AG09309 (cell line): ENCODE data around the gene NIP7.
"Not testable (repeated sequence)": the region's sequence is repeated elsewhere in the genome, so short reads cannot be mapped to it uniquely, and the experiment has no call there.

Experiments
- DNase-seq: peaks from one replicate; pipeline ENCODE4 v3.0.0-alpha.2; 2010; ENCODE audit warnings: low read depth
- H3K4me3 ChIP-seq: 2 replicates; pipeline ENCODE4 v1.5.1; 2011; ENCODE audit warnings: mild to moderate bottlenecking, low read depth, low read length, moderate library complexity; ENCODE audit not compliant: control insufficient read depth
- CTCF ChIP-seq: IDR thresholded peaks from 2 replicates; pipeline ENCODE4 v1.5.1; 2011; ENCODE audit warnings: mild to moderate bottlenecking, low read depth, low read length, inconsistent platforms; ENCODE audit not compliant: insufficient read depth, control insufficient read depth; ENCODE audit errors: missing control alignments

NIP7 gene

GRCh38 chr16:69339289-69340094 lies at the start of gene NIP7, which contains the start of gene COG8:
NIP7 (plus strand) TSS chr16:69339772; CDS start chr16:69339830, 58 bp downstream.
COG8 (minus strand) TSS chr16:69339564; CDS start chr16:69339552, 12 bp downstream.
- peak within 1 kb of the TSS; percentile 86 for H3K4me3 ChIP-seq
- peak; percentile 89 for TF ChIP-seq CTCF
- peak; percentile 90 for DNase-seq

- not testable (repeated sequence) for H3K4me3 ChIP-seq, DNase-seq
Observed at GRCh38 chr16:69291657-69292056, 47.9 kb upstream of the NIP7 start.

- no peak for TF ChIP-seq CTCF
- no peak for DNase-seq
- H3K4me3 ChIP-seq = no peak overlapping the region
Observed at GRCh38 chr16:69293401-69293800, 46.2 kb upstream of the NIP7 start.

- no peak for TF ChIP-seq CTCF
- DNase-seq = no peak
Observed at GRCh38 chr16:69294051-69294450, 45.5 kb upstream of the NIP7 start.

GRCh38 chr16:69296771-69297170 lies 42.8 kb upstream of the NIP7 start:
- DNase-seq, H3K4me3 ChIP-seq: not testable (repeated sequence)

More at GRCh38 chr16:69294051-69294450, 45.5 kb upstream of the NIP7 start:
- no peak overlapping the region for H3K4me3 ChIP-seq

GRCh38 chr16:69298261-69298660 lies 41.3 kb upstream of the NIP7 start:
- H3K4me3 ChIP-seq = no peak overlapping the region
- TF ChIP-seq CTCF = no peak
- no peak for DNase-seq

- DNase-seq = no peak
- no peak overlapping the region for H3K4me3 ChIP-seq
- TF ChIP-seq CTCF = no peak
Observed at GRCh38 chr16:69301187-69301586, 38.4 kb upstream of the NIP7 start.
